Naive thymus-derived CD4-positive, alpha-beta T cell (primary cell): ENCODE results near the gene MCM9. TPM values are rescaled to one million over a fixed set of nuclear protein-coding genes. Genes with fewer than 3 reads are reported as not detected.
"Not testable (repeated sequence)": the region's sequence is repeated elsewhere in the genome, so short reads cannot be mapped to it uniquely, and the experiment has no call there.

Source experiments
- ATAC-seq: fragments of 150-1000 bp; cut with Tn5 transposase; 2 replicates; pipeline ENCODE4 v1.10.0; 2021; ENCODE audit warnings: mild to moderate bottlenecking, moderate library complexity
- CTCF ChIA-PET: fragments of 350-600 bp; sonication (Branson Sonifier 250); formaldehyde crosslinking; loops from one replicate; lab custom pipeline; 2021; ENCODE audit warnings: antibody characterized with exemption; lab: Charles Lee
- POLR2A ChIA-PET: fragments of 350-600 bp; sonication (Branson Sonifier 250); formaldehyde crosslinking; loops from one replicate; lab custom pipeline; 2021; ENCODE audit warnings: antibody characterized with exemption, inconsistent platforms; lab: Charles Lee
- DNase-seq, 9 donors: peaks; one replicate each; pipeline versions ENCODE4 v3.0.0 to v3.0.0-alpha.2; 2020 to 2022; ENCODE audit warnings: mixed read lengths in 1 of 9
- H3K27ac ChIP-seq: one replicate; pipeline ENCODE4 v1.7.0; 2013; ENCODE audit warnings: mild to moderate bottlenecking, low read depth, low read length, moderate library complexity
- H3K27me3 ChIP-seq, 2 donors: one replicate each; pipeline ENCODE4 v1.7.0; 2013; ENCODE audit warnings: low read length in 2 of 2, mild to moderate bottlenecking in 2 of 2, moderate library complexity in 2 of 2; ENCODE audit not compliant: control insufficient read depth in 2 of 2, insufficient read depth in 2 of 2
- H3K36me3 ChIP-seq, 3 experiments: 1 replicate in 2 of 3; 2 replicates in 1 of 3; pipeline ENCODE4 v1.7.0; 2013; ENCODE audit warnings: low read length in 3 of 3, mild to moderate bottlenecking in 3 of 3, moderate library complexity in 1 of 3; ENCODE audit not compliant: insufficient read depth in 3 of 3, control insufficient read depth in 2 of 3
- H3K4me1 ChIP-seq, 2 donors: one replicate each; pipeline ENCODE4 v1.7.0; 2013; ENCODE audit warnings: low read length in 2 of 2, mild to moderate bottlenecking in 2 of 2, moderate library complexity in 1 of 2; ENCODE audit not compliant: control insufficient read depth in 2 of 2, insufficient read depth in 2 of 2
- H3K4me3 ChIP-seq: 2 replicates; pipeline ENCODE4 v1.7.0; 2013; ENCODE audit warnings: mild to moderate bottlenecking, low read length
- H3K9me3 ChIP-seq, 3 experiments: 1 replicate in 2 of 3; 2 replicates in 1 of 3; pipeline ENCODE4 v1.7.0; 2013; ENCODE audit warnings: low read length in 3 of 3; ENCODE audit not compliant: control insufficient read depth in 2 of 3
- H3K27ac Mint-ChIP-seq, 9 donors: one replicate each; pipeline ENCODE4 v1.8.0; 2020 to 2022; ENCODE audit warnings: mixed read lengths in 9 of 9, mild to moderate bottlenecking in 8 of 9, moderate library complexity in 5 of 9, inconsistent platforms in 2 of 9
- H3K27me3 Mint-ChIP-seq, 5 donors: one replicate each; pipeline ENCODE4 v1.8.0; 2021 to 2022; ENCODE audit warnings: mixed read lengths in 5 of 5, mild to moderate bottlenecking in 1 of 5
- H3K36me3 Mint-ChIP-seq, 5 donors: one replicate each; pipeline ENCODE4 v1.8.0; 2020 to 2022; ENCODE audit warnings: mixed read lengths in 5 of 5, mild to moderate bottlenecking in 3 of 5, inconsistent platforms in 1 of 5
- H3K4me1 Mint-ChIP-seq, 7 donors: one replicate each; pipeline ENCODE4 v1.8.0; 2020 to 2022; ENCODE audit warnings: mixed read lengths in 7 of 7, mild to moderate bottlenecking in 3 of 7, inconsistent platforms in 1 of 7
- H3K4me3 Mint-ChIP-seq, 10 donors: one replicate each; pipeline ENCODE4 v1.8.0; 2020 to 2022; ENCODE audit warnings: mild to moderate bottlenecking in 10 of 10, mixed read lengths in 10 of 10, moderate library complexity in 6 of 10, inconsistent platforms in 2 of 10
- H3K9me3 Mint-ChIP-seq, 11 donors: one replicate each; pipeline ENCODE4 v1.8.0; 2020 to 2022; ENCODE audit warnings: mixed read lengths in 11 of 11, mild to moderate bottlenecking in 4 of 11, inconsistent platforms in 1 of 11, moderate library complexity in 1 of 11
- intact Hi-C, 2 donors: fragments of 100-400 bp; cut with micrococcal nuclease; formaldehyde crosslinking; loops; one replicate each; pipeline ENCODE4 v1.15.1; 2023
- polyA plus RNA-seq, 2 donors: library from polyadenylated mRNA; unstranded; fragments of 300-500 nt; fragmentation: Illumina TruSeq; gene quantifications; one replicate each; pipeline ENCODE4 v1.2.3, GENCODE V29; 2021
- total RNA-seq, 6 experiments: library from RNA in 5 of 6; stranded (reverse) in 5 of 6; gene quantifications; 1 replicate in 5 of 6; 2 replicates in 1 of 6; pipeline ENCODE4 v1.2.3 and lab custom pipeline; 2021 to 2026

The MCM9 gene
- total and polyA plus RNA-seq, 7 experiments from 2014 or later: 12.1 to 33.7 (median 30.6) TPM

DNA sequence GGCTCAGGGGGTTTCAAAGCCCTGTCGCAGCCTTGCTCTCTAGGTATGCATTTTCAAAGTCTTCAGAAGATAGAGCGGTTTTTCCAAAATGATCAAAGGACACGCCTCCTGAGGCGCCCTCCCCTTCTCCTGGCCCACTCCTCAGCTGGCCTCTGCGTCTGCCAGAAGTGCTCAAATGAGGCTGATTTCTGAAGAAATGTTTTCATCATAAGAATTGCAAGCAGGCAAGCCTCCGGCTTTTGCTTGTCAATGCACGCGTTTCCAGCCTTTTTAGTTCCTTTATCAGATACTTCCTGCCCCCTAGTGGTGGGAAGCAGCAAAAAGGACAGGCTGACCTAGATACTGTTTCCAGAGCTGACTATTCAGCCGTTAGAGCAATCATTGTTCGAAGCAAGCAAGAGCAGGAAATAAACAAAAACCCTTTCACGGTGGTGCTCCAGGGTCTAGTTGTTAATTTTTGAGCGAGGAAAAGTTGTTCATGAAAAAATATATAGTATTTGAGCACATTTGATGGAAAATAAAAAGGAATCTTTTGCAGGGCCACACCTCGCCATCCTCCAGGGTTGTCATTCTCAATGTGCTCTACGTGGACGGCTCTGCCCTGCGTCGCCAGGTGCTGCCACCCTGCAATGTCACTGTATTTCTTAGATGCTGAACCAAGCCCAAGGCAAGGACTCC is 134.4 kb downstream of the MCM9 start:
- Histone ChIP-seq H3K36me3 (no peaks in the 10 kb centered on the region), H3K27ac (no peak overlapping the region), H3K4me1 (peaks cover 17 to 25% of the 10 kb centered on the region in 2 donors), H3K4me3 (peak overlapping the region; percentile 22), H3K9me3 (peaks cover 0 to 8% (median 0%) of the 10 kb centered on the region in 3 experiments), H3K27me3 (no peaks in the 10 kb centered on the region)
- Mint-ChIP-seq H3K27me3 (no peaks in the 10 kb centered on the region), H3K9me3 (peaks cover 0 to 24% (median 15%) of the 10 kb centered on the region in 11 donors), H3K4me3 (peak overlapping the region; percentile 14 to 88 (median 68)), H3K36me3 (peaks cover 9 to 30% (median 11%) of the 10 kb centered on the region in 5 donors), H3K27ac (peak overlapping the region; percentile 73 to 93 (median 86)), H3K4me1 (peaks cover 17 to 51% (median 37%) of the 10 kb centered on the region in 7 donors)
- ATAC-seq (peak; percentile 95), DNase-seq (peak; percentile 45 to 90 (median 86))
- POLR2A ChIA-PET: interaction anchor here (0.7 to 2.6 kb wide), 13 partner anchors 12 to 235 kb away, joined by 3 to 12 read pairs (median 5); partner anchors contain the start of genes ASF1A and CEP85L
- intact Hi-C loops: loop anchor here (1.0 to 10.0 kb wide), 19 partner anchors 24 to 1198 kb away; partner anchors contain the start of genes ASF1A (in 1 of the 2), CEP85L (in 1 of the 2), FAM184A (in 1 of the 2) and GOPC (in 1 of the 2)
- CTCF ChIA-PET: interaction anchor here (0.6 to 3.6 kb wide), 21 partner anchors 9 to 517 kb away, joined by 3 to 32 read pairs (median 5); partner anchors contain the start of gene ASF1A

DNA sequence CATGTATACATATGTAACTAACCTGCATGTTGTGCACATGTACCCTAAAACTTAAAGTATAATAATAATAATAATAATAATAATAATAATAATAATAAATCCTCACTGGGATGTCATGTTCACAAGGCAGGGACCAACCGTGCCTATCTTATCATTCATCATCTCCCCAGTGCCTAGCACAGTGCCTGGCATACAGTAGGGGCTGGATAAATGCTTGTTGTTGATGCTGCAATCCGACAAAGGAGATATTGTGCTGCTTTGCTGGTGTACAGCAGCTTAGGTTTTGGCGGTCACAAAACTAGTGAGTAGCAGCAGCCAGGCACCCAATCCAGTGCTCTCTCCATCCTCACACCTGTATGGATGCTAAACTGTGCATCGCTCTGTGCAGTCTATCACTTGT is 135.1 kb downstream of the MCM9 start:
- peak overlapping the region in 6 of 10 donors; percentile 14 to 88 (median 75) for H3K4me3 Mint-ChIP-seq
- peaks cover 9 to 35% (median 17%) of the 10 kb centered on the region in 5 donors for H3K36me3 Mint-ChIP-seq
- H3K36me3 ChIP-seq: no peaks in the 10 kb centered on the region
- no peak overlapping the region for H3K4me3 ChIP-seq
- peak overlapping the region in 8 of 9 donors; percentile 83 to 93 (median 87) for H3K27ac Mint-ChIP-seq
- no peaks in the 10 kb centered on the region for H3K27me3 ChIP-seq
- peaks cover 0 to 9% (median 0%) of the 10 kb centered on the region in 3 experiments for H3K9me3 ChIP-seq
- H3K27ac ChIP-seq: no peak overlapping the region
- intact Hi-C loops: loop anchor here (1.0 to 10.0 kb wide), 19 partner anchors 24 to 1198 kb away; partner anchors contain the start of genes GOPC (in 2 of the 2), ASF1A (in 1 of the 2), CEP85L (in 1 of the 2) and FAM184A (in 1 of the 2)
- CTCF ChIA-PET: interaction anchor here (0.6 to 3.6 kb wide), 15 partner anchors 10 to 240 kb away, joined by 3 to 32 read pairs (median 6); partner anchors contain the start of gene ASF1A
- POLR2A ChIA-PET: interaction anchor here (1.1 to 2.6 kb wide), 10 partner anchors 12 to 234 kb away, joined by 3 to 12 read pairs (median 6); partner anchors contain the start of gene ASF1A
- H3K27me3 Mint-ChIP-seq: no peaks in the 10 kb centered on the region
- H3K9me3 Mint-ChIP-seq: peaks cover 0 to 32% (median 18%) of the 10 kb centered on the region in 11 donors
- ATAC-seq (no peak), DNase-seq (no peak)
- H3K4me1 Mint-ChIP-seq: peaks cover 20 to 58% (median 44%) of the 10 kb centered on the region in 7 donors
- peaks cover 17 to 25% of the 10 kb centered on the region in 2 donors for H3K4me1 ChIP-seq

DNA sequence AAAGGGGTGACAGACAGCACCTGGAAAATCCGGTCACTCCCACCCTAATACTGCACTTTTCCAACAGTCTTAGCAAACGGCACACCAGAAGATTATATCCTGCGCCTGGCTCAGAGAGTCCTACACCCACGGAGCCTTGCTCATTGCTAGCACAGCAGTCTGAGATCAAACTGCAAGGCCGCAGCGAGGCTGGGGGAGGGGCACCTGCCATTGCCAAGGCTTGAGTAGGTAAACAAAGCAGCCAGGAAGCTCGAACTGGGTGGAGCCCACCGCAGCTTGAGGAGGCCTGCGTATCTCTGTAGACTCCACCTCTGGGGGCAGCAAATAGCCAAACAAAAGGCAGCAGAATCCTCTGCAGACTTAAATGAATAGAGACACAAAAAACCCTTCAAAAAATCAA is 138.4 kb downstream of the MCM9 start:
- peaks cover 17 to 25% of the 10 kb centered on the region in 2 donors for H3K4me1 ChIP-seq
- DNase-seq: peak; percentile 45 to 92 (median 89)
- H3K9me3 ChIP-seq, H3K27me3 Mint-ChIP-seq, H3K36me3 ChIP-seq, H3K4me3 ChIP-seq, H3K27me3 ChIP-seq: not testable (repeated sequence)
- CTCF ChIA-PET: interaction anchor here (0.6 to 1.6 kb wide), 9 partner anchors 17 to 231 kb away, joined by 3 to 6 read pairs (median 3); no protein-coding TSS in a partner anchor
- ATAC-seq: peak; percentile 69
- peaks cover 27 to 61% (median 44%) of the 10 kb centered on the region in 7 donors for H3K4me1 Mint-ChIP-seq
- peak overlapping the region; percentile 47 for H3K27ac ChIP-seq
- H3K36me3 Mint-ChIP-seq: peaks cover 14 to 43% (median 33%) of the 10 kb centered on the region in 5 donors
- POLR2A ChIA-PET: interaction anchor here (0.8 to 5.4 kb wide), 7 partner anchors 10 to 238 kb away, joined by 3 to 48 read pairs (median 5); partner anchors contain the start of gene ASF1A
- H3K27ac Mint-ChIP-seq: peak overlapping the region; percentile 91 to 99 (median 98)
- peaks cover 0 to 40% (median 20%) of the 10 kb centered on the region in 11 donors for H3K9me3 Mint-ChIP-seq
- intact Hi-C loops: loop anchor here (1.0 to 5.0 kb wide), 8 partner anchors 20 to 1194 kb away; partner anchors contain the start of genes CEP85L (in 2 of the 2), ASF1A (in 1 of the 2) and GOPC (in 1 of the 2)
- peak overlapping the region; percentile 45 to 88 (median 78) for H3K4me3 Mint-ChIP-seq

DNA sequence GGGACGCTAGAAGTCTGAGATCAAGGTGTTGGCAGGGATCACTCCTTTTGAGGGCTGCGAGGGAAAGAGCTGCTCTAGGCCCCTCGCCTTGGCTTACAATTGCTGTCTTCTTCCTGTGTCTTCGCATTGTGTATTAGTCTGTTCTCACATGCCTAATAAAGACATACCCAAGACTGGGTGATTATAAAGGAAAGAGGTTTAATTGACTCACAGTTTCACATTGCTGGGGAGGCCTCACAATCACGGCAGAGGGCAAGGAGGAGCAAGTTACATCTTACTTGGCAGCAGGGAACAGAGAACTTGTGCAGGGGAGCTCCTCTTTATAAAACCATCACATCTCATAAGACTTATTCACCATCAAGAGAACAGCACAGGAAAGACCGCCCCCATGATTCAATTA is 143.5 kb downstream of the MCM9 start:
- peaks cover 21 to 50% (median 45%) of the 10 kb centered on the region in 7 donors for H3K4me1 Mint-ChIP-seq
- peaks cover 10 to 42% (median 22%) of the 10 kb centered on the region in 5 donors for H3K36me3 Mint-ChIP-seq
- peaks cover 0 to 25% (median 14%) of the 10 kb centered on the region in 11 donors for H3K9me3 Mint-ChIP-seq
- CTCF ChIA-PET: no interaction called here
- Histone ChIP-seq H3K27me3 (no peaks in the 10 kb centered on the region), H3K4me1 (peaks cover 18 to 22% of the 10 kb centered on the region in 2 donors), H3K9me3 (peaks cover 0 to 9% (median 0%) of the 10 kb centered on the region in 3 experiments), H3K27ac (no peak overlapping the region), H3K4me3 (no peak overlapping the region), H3K36me3 (no peaks in the 10 kb centered on the region)
- no peaks in the 10 kb centered on the region for H3K27me3 Mint-ChIP-seq
- H3K27ac Mint-ChIP-seq: peak overlapping the region in 4 of 9 donors; percentile 4 to 45 (median 18)
- no peak overlapping the region for H3K4me3 Mint-ChIP-seq
- ATAC-seq (no peak), DNase-seq (no peak)
- POLR2A ChIA-PET: interaction anchor here (1.2 to 1.5 kb wide), 2 partner anchors 11 to 82 kb away, joined by 6 to 7 read pairs; no protein-coding TSS in a partner anchor
- intact Hi-C loops: no loop called here

DNA sequence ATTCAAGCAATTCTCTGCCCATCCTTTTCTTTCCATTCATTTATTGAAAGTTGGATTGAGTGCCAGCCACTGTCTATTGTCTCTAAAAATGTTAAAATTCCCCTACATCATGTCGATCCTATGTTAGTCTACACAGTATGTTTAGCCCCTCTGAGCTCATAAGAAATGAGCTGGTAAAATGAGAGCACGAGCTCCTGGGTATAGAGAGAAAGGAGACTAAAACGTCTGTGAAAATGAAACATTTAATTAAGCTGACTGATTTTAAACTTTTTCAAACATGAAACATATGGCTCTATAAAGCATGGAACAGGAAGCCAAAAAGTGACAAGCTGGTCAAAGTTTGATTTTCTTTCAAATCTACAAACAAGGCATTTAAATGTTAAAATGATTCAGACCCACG is 145.0 kb downstream of the MCM9 start:
- H3K4me1 ChIP-seq: peaks cover 12% of the 10 kb centered on the region in 2 donors
- CTCF ChIA-PET: interaction anchor here (1.5 to 1.6 kb wide), 2 partner anchors 10 to 13 kb away, joined by 4 read pairs; no protein-coding TSS in a partner anchor
- no peaks in the 10 kb centered on the region for H3K36me3 ChIP-seq
- no peaks in the 10 kb centered on the region for H3K9me3 ChIP-seq
- peaks cover 0 to 13% (median 6%) of the 10 kb centered on the region in 11 donors for H3K9me3 Mint-ChIP-seq
- no peak overlapping the region for H3K27ac ChIP-seq
- no peak for ATAC-seq
- POLR2A ChIA-PET: interaction anchor here (1.3 kb wide), 1 partner anchor 104 kb away, joined by 3 read pairs; the partner anchor contains the start of gene ASF1A
- no peaks in the 10 kb centered on the region for H3K27me3 ChIP-seq
- H3K4me1 Mint-ChIP-seq: peaks cover 18 to 34% (median 30%) of the 10 kb centered on the region in 7 donors
- H3K27me3 Mint-ChIP-seq: no peaks in the 10 kb centered on the region
- no peak overlapping the region for H3K4me3 Mint-ChIP-seq
- H3K27ac Mint-ChIP-seq: peak overlapping the region in 3 of 9 donors; percentile 51 to 60 (median 52)
- H3K4me3 ChIP-seq: no peak overlapping the region
- H3K36me3 Mint-ChIP-seq: peaks cover 6 to 30% (median 11%) of the 10 kb centered on the region in 5 donors
- DNase-seq: no peak
- intact Hi-C loops: no loop called here

DNA sequence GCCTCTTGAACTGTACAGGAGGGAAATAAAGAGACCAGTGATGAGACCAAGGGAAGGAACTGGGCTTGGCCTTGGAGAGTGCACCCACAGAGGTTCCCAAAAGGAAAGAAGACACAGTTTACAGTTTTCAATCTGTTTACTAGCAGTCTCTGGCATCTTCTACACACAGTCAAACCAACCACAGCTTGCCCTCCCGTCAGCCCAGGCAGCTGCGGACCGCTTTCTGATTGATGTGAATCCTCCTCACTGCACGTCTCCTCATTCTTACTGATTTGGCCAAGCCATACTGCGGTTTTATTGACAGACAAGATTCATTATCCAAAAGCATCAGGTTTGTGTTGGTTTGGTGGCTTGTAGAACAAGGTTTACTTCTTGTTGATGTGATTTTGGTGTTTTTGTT is 145.5 kb downstream of the MCM9 start:
- peaks cover 12% of the 10 kb centered on the region in 2 donors for H3K4me1 ChIP-seq
- intact Hi-C loops: no loop called here
- DNase-seq (no peak), ATAC-seq (no peak)
- Mint-ChIP-seq H3K27me3 (no peaks in the 10 kb centered on the region), H3K4me1 (peaks cover 16 to 31% (median 27%) of the 10 kb centered on the region in 7 donors), H3K36me3 (peaks cover 6 to 25% (median 8%) of the 10 kb centered on the region in 5 donors), H3K4me3 (no peak overlapping the region), H3K27ac (peak overlapping the region in 4 of 9 donors; percentile 24 to 66 (median 44)), H3K9me3 (peaks cover 0 to 12% (median 4%) of the 10 kb centered on the region in 11 donors)
- ChIA-PET POLR2A (interaction anchor here (1.0 to 1.5 kb wide), 4 partner anchors 20 to 104 kb away, joined by 3 to 5 read pairs (median 4); partner anchors contain the start of gene ASF1A), CTCF (interaction anchor here (1.0 to 1.8 kb wide), 4 partner anchors 9 to 13 kb away, joined by 4 to 5 read pairs (median 4); no protein-coding TSS in a partner anchor)
- H3K9me3 ChIP-seq: no peaks in the 10 kb centered on the region
- no peak overlapping the region for H3K4me3 ChIP-seq
- no peaks in the 10 kb centered on the region for H3K27me3 ChIP-seq
- no peak overlapping the region for H3K27ac ChIP-seq
- no peaks in the 10 kb centered on the region for H3K36me3 ChIP-seq
